Epithelial cell of proximal tubule (primary cell): Measurements from ENCODE around the gene SEPSECS. TPM values are rescaled to one million over a fixed set of nuclear protein-coding genes. Genes with fewer than 3 reads are reported as not detected.

Experiments used
- DNase-seq: peaks from one replicate; pipeline ENCODE4 v3.0.0-alpha.2; 2011; ENCODE audit warnings: low read depth
- H3K4me3 ChIP-seq: 2 replicates; pipeline ENCODE4 v1.5.1; 2011; ENCODE audit warnings: low read depth, mild to moderate bottlenecking, low read length
- total RNA-seq: library from RNA; depleted of rRNA; stranded (reverse); fragments of >200 nt; gene quantifications from 2 replicates; pipeline ENCODE4 v1.2.3, GENCODE V29; 2015
- TF ChIP-seq, protein P1 (sequence below): conservative IDR thresholded peaks from 2 replicates; pipeline ENCODE4 v1.5.1; 2012; ENCODE audit warnings: low read depth, mild to moderate bottlenecking, low read length

Gene SEPSECS
- total RNA-seq, 1 donor from 2014 or later = 4.3 TPM

DNA sequence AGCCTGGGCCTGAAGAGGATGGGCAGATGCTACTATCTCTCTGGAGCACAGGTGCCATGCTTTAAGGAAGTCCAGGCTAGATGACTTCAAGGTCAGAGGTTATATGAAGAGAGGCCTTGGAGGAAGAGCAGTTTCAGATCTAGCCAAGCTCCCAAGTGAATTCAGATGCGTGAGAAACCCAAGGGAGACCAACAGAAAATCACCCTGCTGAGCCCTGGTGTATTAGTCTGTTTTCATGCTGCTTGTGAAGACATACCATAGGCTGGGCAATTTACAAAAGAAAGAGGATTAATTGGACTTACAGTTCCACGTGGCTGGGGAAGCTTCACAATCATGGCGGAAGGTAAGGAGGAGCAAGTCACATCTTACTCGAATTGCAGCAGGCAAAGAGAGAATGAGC lies 81.7 kb downstream of the SEPSECS start:
- DNase-seq = no peak
- H3K4me3 ChIP-seq = no peak overlapping the region
- TF ChIP-seq, protein P1, sequence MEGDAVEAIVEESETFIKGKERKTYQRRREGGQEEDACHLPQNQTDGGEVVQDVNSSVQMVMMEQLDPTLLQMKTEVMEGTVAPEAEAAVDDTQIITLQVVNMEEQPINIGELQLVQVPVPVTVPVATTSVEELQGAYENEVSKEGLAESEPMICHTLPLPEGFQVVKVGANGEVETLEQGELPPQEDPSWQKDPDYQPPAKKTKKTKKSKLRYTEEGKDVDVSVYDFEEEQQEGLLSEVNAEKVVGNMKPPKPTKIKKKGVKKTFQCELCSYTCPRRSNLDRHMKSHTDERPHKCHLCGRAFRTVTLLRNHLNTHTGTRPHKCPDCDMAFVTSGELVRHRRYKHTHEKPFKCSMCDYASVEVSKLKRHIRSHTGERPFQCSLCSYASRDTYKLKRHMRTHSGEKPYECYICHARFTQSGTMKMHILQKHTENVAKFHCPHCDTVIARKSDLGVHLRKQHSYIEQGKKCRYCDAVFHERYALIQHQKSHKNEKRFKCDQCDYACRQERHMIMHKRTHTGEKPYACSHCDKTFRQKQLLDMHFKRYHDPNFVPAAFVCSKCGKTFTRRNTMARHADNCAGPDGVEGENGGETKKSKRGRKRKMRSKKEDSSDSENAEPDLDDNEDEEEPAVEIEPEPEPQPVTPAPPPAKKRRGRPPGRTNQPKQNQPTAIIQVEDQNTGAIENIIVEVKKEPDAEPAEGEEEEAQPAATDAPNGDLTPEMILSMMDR = no peak

DNA sequence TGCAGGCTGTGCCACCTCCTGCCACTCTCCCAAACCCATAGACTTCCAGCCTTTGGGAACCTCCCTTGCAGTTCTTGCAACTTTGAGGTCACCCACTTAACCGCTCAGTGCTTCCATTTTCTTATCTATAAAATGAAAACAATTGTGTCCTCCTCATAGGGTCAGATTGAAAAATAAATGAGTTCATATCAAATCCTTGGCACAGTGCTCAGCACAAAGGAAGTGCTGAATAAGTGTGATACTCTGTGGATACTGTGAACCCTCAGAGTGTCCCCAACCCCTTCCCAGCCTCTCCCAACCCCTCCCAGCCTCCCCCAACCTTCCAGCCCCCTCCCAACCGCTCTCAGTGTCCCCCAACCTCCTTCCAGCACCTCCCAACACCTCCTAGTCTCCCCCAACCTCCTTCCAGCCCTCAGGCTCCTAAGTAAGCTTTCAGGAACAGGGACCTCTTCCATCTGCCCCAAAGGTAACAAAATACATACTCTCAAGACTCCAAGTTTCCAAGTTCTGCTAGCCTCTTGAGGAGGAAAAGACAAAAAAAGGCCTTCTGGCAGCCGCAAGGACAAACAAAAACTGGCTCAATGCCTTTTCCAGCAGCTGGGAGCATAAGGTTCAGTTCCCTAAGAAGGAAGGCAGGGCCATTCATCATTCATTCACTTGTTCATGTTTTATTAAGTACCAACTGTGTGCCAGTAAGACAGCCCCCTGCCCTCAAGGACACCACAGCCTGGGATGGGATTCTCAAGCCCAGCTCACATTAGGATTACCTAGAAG lies 83.4 kb downstream of the SEPSECS start:
- no peak overlapping the region for H3K4me3 ChIP-seq
- DNase-seq = no peak
- TF ChIP-seq, protein P1 = no peak

DNA sequence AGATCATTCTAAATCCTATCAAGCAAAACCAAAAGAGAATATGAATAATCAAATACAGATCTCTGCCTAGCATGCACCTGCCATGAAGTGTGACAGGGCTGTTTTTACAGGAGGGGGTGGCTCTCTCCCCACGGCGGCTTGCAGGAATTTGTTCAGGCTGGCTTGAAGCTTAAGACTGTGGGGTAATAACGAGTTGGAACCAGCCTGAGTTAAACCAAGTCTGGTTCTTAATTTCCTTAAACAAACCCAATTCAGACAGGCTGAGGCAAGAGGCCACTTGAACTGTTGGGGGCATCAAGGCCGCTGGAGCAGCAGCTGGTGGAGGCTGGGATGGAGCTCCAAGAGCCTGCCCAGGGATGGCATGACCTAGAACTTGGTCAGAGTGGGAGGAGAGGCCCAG lies 84.4 kb downstream of the SEPSECS start:
- TF ChIP-seq, protein P1 = no peak
- no peak overlapping the region for H3K4me3 ChIP-seq
- no peak for DNase-seq

DNA sequence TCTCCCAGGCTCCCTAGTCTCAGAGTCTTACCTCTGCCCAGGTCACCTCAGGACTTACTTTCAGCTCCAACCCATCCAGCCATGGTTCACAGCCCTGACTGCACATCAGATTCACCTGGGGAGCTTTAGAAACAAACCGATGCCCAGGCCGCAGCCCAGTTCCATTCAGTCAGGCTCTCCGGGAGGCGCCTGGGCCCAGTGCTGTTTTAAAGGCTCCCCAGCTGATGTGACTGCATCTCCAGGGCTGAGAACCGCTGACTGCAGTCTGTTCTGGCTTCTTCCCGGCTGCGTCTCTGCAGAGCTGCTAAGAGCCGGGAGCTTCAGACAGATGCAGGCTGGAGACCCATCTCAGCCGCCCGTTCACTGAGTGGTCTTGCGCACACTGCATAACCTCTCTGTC lies 85.1 kb downstream of the SEPSECS start:
- H3K4me3 ChIP-seq = no peak overlapping the region
- DNase-seq = no peak
- TF ChIP-seq, protein P1 = no peak

DNA sequence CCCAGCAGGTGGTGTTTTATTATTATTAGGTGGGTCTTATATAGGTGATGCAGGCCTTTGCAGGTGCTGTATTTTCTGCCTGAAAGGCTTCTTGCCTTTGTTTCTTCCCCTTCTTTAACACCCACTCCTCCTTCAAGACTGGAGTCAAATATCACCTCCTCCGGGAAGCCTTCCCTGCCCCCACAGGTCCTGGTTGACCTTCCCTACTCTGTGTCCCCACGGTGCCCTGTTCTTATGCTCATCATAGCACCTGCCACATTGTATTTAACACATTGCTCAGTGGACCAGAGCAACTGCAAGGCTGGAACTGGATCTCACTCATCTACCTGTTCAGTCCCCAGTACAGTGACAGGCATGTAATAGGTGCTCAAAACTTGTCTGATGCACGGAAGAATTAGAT lies 89.7 kb downstream of the SEPSECS start:
- no peak for DNase-seq
- H3K4me3 ChIP-seq = no peak overlapping the region
- TF ChIP-seq, protein P1 = no peak

Other genes starting within 250 kb of the SEPSECS start
- 2.6 and 2.8 TPM in 2 replicates for gene CCDC149, start 247.4 kb downstream of the SEPSECS start, total RNA-seq
- gene LGI2, start 129.5 kb downstream of the SEPSECS start, total RNA-seq = under 0.01 and 2.5 TPM in 2 replicates
- gene PI4K2B, start 73.6 kb upstream of the SEPSECS start, total RNA-seq = 24.4 and 27.4 TPM in 2 replicates
- gene ZCCHC4, start 152.3 kb upstream of the SEPSECS start, total RNA-seq = 8.0 and 17.2 TPM in 2 replicates
- 9.0 and 18.0 TPM in 2 replicates for gene ANAPC4, start 216.8 kb upstream of the SEPSECS start, total RNA-seq